RWPE2 (cell line): ENCODE measurements around the gene KCNT2.

Source experiments
- ATAC-seq: fragments of 200-7000 bp; cut with Tn5 transposase; 3 replicates; pipeline ENCODE4 v1.9.1; 2021; ENCODE audit warnings: low read depth
- DNase-seq: peaks from one replicate; pipeline ENCODE4 v3.0.0-alpha.2; 2020; ENCODE audit warnings: low spot score
- H3K27ac ChIP-seq: fragments of 450-650 bp; 2 replicates; pipeline ENCODE4 v1.5.1; 2017; ENCODE audit warnings: mild to moderate bottlenecking; ENCODE audit not compliant: poor library complexity, severe bottlenecking
- H3K27me3 ChIP-seq: fragments of 250-450 bp; sonication (Bioruptor Pico); 2 replicates; pipeline ENCODE4 v1.5.1; 2021; ENCODE audit warnings: mild to moderate bottlenecking, moderate library complexity; ENCODE audit not compliant: insufficient read depth, poor library complexity, severe bottlenecking
- H3K36me3 ChIP-seq: fragments of 250-450 bp; sonication (Bioruptor Pico); 2 replicates; pipeline ENCODE4 v1.5.1; 2020; ENCODE audit warnings: low read depth, mild to moderate bottlenecking, moderate library complexity
- H3K4me1 ChIP-seq: fragments of 250-450 bp; sonication (Bioruptor Pico); 2 replicates; pipeline ENCODE4 v1.5.1; 2021; ENCODE audit warnings: mild to moderate bottlenecking, moderate library complexity; ENCODE audit not compliant: insufficient read depth, poor library complexity, severe bottlenecking
- H3K4me3 ChIP-seq: fragments of 250-450 bp; sonication (Bioruptor Pico); 2 replicates; pipeline ENCODE4 v1.5.1; 2021; ENCODE audit warnings: mild to moderate bottlenecking, moderate library complexity; ENCODE audit not compliant: severe bottlenecking
- H3K9me3 ChIP-seq: fragments of 250-450 bp; sonication (Bioruptor Pico); 2 replicates; pipeline ENCODE4 v1.5.1; 2021; ENCODE audit warnings: mild to moderate bottlenecking, moderate library complexity; ENCODE audit not compliant: severe bottlenecking
- CTCF ChIP-seq: fragments of 450-650 bp; IDR thresholded peaks from one replicate; pipeline ENCODE4 v1.5.1; 2017; ENCODE audit warnings: mild to moderate bottlenecking, moderate library complexity; ENCODE audit not compliant: poor library complexity, severe bottlenecking

Gene KCNT2

GRCh38 chr1:196412326-196412725 is 195.9 kb downstream of the KCNT2 start:
- H3K27me3 ChIP-seq, result no peaks in the 10 kb centered on the region
- H3K9me3 ChIP-seq, result no peaks in the 10 kb centered on the region
- no peaks in the 10 kb centered on the region for H3K4me1 ChIP-seq
- no peak for ATAC-seq
- H3K27ac ChIP-seq, result no peak overlapping the region
- no peak overlapping the region for H3K4me3 ChIP-seq
- DNase-seq, result no peak
- TF ChIP-seq CTCF, result no peak
- H3K36me3 ChIP-seq, result no peaks in the 10 kb centered on the region

DNA sequence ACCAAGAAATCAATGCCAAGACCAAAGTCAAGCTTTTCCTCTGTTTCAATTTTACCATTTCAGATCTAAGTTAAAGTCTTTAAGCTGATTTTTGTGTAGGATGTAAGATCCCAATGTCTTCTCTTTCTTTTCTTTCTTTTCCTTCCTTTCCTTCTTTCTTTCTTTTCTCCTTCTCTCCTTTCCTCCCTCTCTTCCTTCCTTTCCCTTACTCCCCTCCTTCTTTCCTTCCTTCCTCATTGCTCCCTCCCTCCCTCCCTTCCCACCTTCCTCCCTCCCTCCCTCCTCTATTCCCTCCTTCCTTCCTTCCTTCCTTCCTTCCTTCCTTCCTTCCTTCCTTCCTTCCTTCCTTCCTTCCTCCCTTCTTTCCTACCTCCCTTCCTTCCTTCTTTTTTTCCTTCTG is 197.5 kb downstream of the KCNT2 start:
- H3K9me3 ChIP-seq, result no peaks in the 10 kb centered on the region
- DNase-seq, result no peak
- TF ChIP-seq CTCF, result no peak
- H3K4me3 ChIP-seq, result no peak overlapping the region
- H3K27ac ChIP-seq, result no peak overlapping the region
- no peaks in the 10 kb centered on the region for H3K4me1 ChIP-seq
- no peak for ATAC-seq
- H3K36me3 ChIP-seq, result no peaks in the 10 kb centered on the region
- H3K27me3 ChIP-seq, result no peaks in the 10 kb centered on the region

DNA sequence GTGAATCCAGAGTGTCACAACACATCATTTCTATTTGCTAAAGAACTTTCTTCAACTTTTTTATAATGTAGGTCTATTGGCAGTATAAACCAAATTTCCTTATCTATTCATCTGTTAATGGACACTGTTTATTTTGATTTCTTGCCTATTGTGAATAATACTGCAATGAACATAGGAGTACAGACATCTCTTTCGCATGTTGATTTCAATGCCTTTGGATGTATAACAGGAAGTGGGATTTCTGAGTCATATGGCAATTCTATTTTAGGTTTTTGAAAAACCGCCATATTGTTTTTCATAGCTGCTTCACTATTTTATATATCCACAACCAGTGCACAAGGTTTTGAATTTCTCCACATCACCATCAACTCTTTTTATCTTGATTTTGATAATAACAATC is 198.7 kb downstream of the KCNT2 start:
- DNase-seq, result no peak
- Histone ChIP-seq H3K4me1 (no peaks in the 10 kb centered on the region), H3K4me3 (no peak overlapping the region), H3K27ac (no peak overlapping the region), H3K9me3 (no peaks in the 10 kb centered on the region), H3K36me3 (no peaks in the 10 kb centered on the region), H3K27me3 (no peaks in the 10 kb centered on the region)
- no peak for ATAC-seq
- no peak for TF ChIP-seq CTCF

DNA sequence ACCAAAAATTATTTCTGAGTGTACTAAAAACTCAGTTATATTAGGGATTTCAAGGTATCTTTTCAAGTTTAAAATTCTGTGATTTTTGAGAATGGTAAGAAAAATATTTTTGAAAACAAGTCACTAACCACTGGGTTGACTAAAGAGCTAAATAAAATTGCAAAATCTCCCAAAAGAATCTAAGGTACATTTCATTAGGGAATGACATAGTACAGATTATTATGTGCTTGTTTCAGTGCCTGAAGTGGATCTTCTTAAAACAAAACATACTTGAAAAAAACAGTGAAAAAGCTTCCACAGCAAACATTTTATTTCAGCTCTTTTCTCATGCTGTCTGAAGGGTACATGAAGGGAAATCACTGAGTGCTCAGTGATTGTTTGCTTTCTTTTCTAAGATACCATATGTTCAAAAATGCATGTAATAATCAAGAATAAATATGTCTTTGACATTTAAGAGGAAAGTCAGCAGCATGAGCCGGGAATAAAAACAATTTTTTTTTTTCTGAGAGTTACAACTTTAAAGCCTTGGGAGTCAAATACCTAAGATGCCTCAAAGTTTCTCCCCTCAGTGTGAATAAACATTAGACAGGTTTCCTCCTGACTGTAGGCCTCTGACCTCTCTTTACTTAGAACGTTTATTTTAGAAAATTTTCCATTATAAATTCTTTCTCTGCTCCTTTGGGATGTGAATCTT is 200.7 kb downstream of the KCNT2 start:
- Histone ChIP-seq H3K27ac (no peak overlapping the region), H3K36me3 (no peaks in the 10 kb centered on the region), H3K4me1 (no peaks in the 10 kb centered on the region), H3K27me3 (no peaks in the 10 kb centered on the region), H3K9me3 (no peaks in the 10 kb centered on the region), H3K4me3 (no peak overlapping the region)
- DNase-seq (no peak), ATAC-seq (no peak)
- TF ChIP-seq CTCF, result no peak

DNA sequence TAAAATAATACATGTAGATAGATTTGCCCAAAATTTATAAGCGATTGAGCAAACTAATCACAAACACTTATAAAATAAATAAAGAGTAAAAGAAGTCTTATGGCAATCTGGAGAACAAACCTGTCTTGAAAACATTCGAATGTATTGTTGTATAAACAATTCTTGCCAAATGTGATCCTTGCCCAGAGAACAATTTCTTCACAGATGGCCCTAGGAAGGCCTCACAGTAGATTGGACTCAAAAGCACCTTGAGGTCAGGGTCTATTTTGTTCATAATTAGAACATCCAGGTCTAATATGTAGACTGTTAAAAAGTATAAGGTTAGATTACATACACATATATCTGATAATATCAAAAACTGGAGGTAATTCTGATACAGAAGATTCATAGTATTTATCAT is 202.4 kb downstream of the KCNT2 start:
- no peak for TF ChIP-seq CTCF

More for the DNA sequence above, 202.4 kb downstream of the KCNT2 start:
- ATAC-seq, result no peak
- Histone ChIP-seq H3K4me1 (peaks cover 2% of the 10 kb centered on the region), H3K9me3 (no peaks in the 10 kb centered on the region), H3K36me3 (no peaks in the 10 kb centered on the region), H3K4me3 (no peak overlapping the region), H3K27me3 (no peaks in the 10 kb centered on the region), H3K27ac (no peak overlapping the region)
- DNase-seq, result no peak
